ENCODE results near the gene EML1.

- TF ChIP-seq CTCF (IDR thresholded peaks at IDR 0.05 in 4 of 5, conservative IDR thresholded peaks at IDR 0.05 in 1 of 5) (no peak), POLR2A (IDR thresholded peaks at IDR 0.05) (no peak)
Observed at GRCh38 chr14:99875421-99875820, 82.2 kb downstream of the EML1 start.

Data from gastrocnemius medialis (tissue), 4 donors.